Measurements from ENCODE around the gene MYOD1.
A peak's percentile ranks its signal among the peaks of the same experiment; 100 is the strongest.

MYOD1 gene

DNA sequence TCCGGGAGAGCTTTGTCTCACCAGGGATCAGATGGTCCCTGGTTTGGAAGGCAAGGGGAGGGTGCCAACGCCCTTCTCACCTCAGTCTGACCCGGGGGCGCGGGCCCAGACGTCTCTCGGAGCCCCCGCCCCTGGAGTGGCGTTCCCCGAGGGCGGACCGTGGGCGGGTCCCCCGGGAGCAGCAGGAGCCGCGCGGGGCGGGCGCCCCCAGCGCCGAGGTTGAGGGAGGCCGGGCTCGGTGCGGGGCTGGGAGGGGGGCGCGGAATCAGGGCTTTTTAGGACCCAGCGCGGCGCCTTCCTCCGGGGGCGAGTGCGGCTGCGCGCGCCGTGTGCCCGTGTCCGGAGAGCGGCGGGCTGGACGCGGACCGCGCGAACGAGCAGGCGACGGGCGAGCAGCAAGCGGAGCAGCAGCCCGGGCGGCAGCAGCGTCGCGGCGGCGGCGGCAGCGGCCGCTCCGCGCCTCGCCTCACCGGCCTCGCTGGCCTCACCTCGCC, 15.1 kb downstream of the MYOD1 start, which contains the start of gene KCNC1:
Gene KCNC1 (plus strand): TSS at position 364 of the 494 bp plus-strand sequence. CDS start 1,222 bp downstream, outside the sequence.
- Histone ChIP-seq H3K4me1 (ENCODE audit: control insufficient read depth, insufficient read depth, low read length) (peaks cover 24% of the 10 kb centered on the region), H3K4me3 (ENCODE audit: insufficient read depth, low read depth, low read length) (peak within 1 kb of the TSS; percentile 45), H3K27ac (ENCODE audit: insufficient read depth, low read depth, low read length, poor library complexity, severe bottlenecking) (no peak within 1 kb of the TSS), H3K9me3 (ENCODE audit: control insufficient read depth, low read length) (no peaks in the 10 kb centered on the region), H3K36me3 (ENCODE audit: control insufficient read depth, insufficient read depth, low read length) (no peaks in the 10 kb centered on the region), H3K27me3 (ENCODE audit: control insufficient read depth, insufficient read depth, low read length, poor library complexity, severe bottlenecking) (peaks cover 65% of the 10 kb centered on the region)
- 0% methylated on average over 66 of the region's 66 CpGs for WGBS, 2 experiments

DNA sequence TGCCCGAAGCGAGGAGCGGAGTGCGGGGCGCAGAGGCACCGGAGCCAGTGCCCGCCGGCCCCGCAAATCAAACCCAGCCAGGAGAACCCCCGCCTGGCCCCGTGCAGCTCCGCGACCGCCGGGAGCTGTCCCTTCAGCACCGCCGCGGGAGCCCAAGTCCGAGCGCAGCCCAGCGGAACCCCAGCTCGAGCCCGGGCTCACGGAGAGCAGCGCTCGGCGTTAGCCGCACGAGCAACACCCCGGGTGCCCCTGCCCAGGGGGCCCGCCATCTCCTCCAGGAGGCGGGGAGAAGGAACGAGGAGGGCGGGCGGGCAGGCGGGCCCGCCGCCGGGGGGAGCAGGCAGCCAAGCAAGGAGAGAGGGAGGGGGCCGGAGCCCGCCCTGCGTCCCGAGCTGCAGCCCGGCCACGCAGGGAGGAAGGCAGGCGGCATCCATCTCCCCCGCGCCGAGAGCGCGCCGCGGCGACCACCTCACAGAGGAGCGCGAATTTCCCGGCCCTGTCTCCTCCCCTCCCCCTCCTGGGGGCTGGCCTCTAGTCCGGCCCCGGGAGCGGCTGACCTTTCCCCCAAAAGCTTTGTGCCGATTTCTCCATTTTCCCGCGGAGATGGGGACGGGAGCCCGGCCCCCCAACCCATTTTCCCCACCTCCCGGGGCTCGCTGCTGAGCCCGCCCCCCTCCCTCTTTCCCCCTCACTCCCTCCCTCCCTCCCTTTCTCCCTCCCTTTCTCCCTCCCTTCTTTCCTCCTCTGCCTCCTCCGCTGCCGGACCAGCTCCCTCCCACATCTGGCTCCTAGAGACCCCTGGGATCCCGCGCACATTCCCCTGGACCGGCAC, 15.8 kb downstream of the MYOD1 start:
- no peaks in the 10 kb centered on the region for H3K9me3 ChIP-seq (ENCODE audit: control insufficient read depth, low read length)
- H3K4me3 ChIP-seq (ENCODE audit: insufficient read depth, low read depth, low read length), result peak overlapping the region; percentile 45
- WGBS, 2 experiments, result 0 to 1% methylated on average over 72 to 73 of the region's 73 CpGs
- H3K27ac ChIP-seq (ENCODE audit: insufficient read depth, low read depth, low read length, poor library complexity, severe bottlenecking), result no peak overlapping the region
- peaks cover 70% of the 10 kb centered on the region for H3K27me3 ChIP-seq (ENCODE audit: control insufficient read depth, insufficient read depth, low read length, poor library complexity, severe bottlenecking)
- H3K36me3 ChIP-seq (ENCODE audit: control insufficient read depth, insufficient read depth, low read length), result no peaks in the 10 kb centered on the region
- H3K4me1 ChIP-seq (ENCODE audit: control insufficient read depth, insufficient read depth, low read length), result peaks cover 29% of the 10 kb centered on the region

DNA sequence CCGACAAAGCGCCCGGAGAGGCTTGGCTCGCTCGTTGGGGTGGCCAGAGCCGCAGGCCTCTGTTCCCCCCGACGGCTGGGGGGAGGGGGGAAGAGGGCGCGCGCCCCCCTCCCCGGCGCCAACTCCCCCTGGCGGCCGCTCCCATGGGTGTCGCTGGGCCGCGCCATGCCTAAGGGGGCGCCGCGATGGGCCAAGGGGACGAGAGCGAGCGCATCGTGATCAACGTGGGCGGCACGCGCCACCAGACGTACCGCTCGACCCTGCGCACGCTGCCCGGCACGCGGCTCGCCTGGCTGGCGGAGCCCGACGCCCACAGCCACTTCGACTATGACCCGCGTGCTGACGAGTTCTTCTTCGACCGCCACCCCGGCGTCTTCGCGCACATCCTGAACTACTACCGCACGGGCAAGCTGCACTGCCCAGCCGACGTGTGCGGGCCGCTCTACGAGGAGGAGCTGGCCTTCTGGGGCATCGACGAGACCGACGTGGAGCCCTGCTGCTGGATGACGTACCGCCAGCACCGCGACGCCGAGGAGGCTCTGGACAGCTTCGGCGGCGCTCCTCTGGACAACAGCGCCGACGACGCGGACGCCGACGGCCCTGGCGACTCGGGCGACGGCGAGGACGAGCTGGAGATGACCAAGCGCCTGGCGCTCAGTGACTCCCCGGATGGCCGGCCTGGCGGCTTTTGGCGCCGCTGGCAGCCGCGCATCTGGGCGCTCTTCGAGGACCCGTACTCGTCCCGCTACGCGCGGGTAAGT, 16.6 kb downstream of the MYOD1 start:
- no peaks in the 10 kb centered on the region for H3K9me3 ChIP-seq (ENCODE audit: control insufficient read depth, low read length)
- no peak overlapping the region for H3K4me3 ChIP-seq (ENCODE audit: insufficient read depth, low read depth, low read length)
- 41 to 43% methylated on average over 102 of the region's 102 CpGs for WGBS, 2 experiments
- no peak overlapping the region for H3K27ac ChIP-seq (ENCODE audit: insufficient read depth, low read depth, low read length, poor library complexity, severe bottlenecking)
- H3K36me3 ChIP-seq (ENCODE audit: control insufficient read depth, insufficient read depth, low read length), result no peaks in the 10 kb centered on the region
- H3K4me1 ChIP-seq (ENCODE audit: control insufficient read depth, insufficient read depth, low read length), result peaks cover 26% of the 10 kb centered on the region
- H3K27me3 ChIP-seq (ENCODE audit: control insufficient read depth, insufficient read depth, low read length, poor library complexity, severe bottlenecking), result peaks cover 70% of the 10 kb centered on the region

DNA sequence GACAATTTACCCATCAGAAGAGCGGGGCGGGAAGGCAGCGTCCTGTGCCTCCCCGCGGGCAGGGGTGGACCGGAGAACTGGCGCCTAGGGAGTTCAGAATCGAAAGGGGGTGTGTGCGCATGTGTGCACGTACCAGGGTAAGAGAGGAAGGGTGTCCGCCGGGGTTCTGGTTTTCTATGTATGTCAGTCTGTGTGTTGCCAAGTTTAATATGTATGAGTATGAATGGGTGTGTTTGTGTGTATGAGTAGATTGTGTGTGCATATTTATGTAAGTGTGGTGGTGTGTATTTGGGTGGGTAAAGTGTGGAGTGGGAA, 17.2 kb downstream of the MYOD1 start:
- Histone ChIP-seq H3K4me1 (ENCODE audit: control insufficient read depth, insufficient read depth, low read length) (peaks cover 26% of the 10 kb centered on the region), H3K9me3 (ENCODE audit: control insufficient read depth, low read length) (no peaks in the 10 kb centered on the region), H3K27ac (ENCODE audit: insufficient read depth, low read depth, low read length, poor library complexity, severe bottlenecking) (no peak overlapping the region), H3K4me3 (ENCODE audit: insufficient read depth, low read depth, low read length) (no peak overlapping the region), H3K27me3 (ENCODE audit: control insufficient read depth, insufficient read depth, low read length, poor library complexity, severe bottlenecking) (peaks cover 68% of the 10 kb centered on the region), H3K36me3 (ENCODE audit: control insufficient read depth, insufficient read depth, low read length) (no peaks in the 10 kb centered on the region)
- 77 to 82% methylated on average over 12 of the region's 12 CpGs for WGBS, 2 experiments

DNA sequence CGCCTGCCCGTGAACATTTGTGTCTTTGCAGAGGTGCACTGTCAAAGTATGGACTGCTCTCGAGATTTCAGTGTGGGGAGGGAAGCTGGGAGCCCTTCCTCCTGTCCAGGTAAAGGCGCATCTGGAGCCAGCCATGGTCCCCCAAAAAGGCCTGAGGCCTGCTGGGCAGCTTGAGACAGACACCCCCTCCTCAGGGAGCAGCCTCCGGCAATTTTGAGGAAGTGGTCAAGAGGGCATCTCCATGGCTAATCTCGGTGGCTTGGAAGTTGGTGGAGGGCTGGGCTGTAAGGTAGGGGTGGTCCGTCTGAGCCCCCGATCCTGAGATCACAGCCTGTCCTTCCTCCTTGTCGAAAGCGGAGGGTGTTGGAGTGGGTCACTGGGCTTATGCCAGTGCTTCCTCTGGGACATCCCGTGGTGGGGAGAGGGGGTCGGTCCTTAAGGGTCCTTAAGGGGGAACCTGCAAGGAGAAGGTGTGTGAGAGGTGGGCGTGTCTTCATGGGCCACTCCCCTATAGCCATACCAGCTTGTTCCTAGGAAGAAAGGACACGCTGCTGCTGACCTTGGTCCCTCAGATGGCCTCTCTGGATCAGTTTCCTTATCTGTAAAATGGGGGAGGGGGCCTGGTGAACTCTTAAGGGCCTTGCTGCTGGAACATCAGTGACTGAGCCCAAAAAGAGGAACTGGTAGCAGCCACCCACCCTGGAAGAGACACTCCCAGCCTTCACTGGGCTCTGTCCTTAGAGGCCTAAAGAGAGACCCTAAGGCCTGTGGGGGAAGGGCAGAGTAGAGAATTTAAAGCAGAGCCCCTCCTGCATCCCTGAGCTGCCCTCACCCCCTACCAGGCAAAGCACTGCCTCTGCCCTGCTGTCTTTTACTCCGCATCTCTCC, 17.8 kb downstream of the MYOD1 start:
- Histone ChIP-seq H3K4me3 (ENCODE audit: insufficient read depth, low read depth, low read length) (no peak overlapping the region), H3K36me3 (ENCODE audit: control insufficient read depth, insufficient read depth, low read length) (no peaks in the 10 kb centered on the region), H3K27ac (ENCODE audit: insufficient read depth, low read depth, low read length, poor library complexity, severe bottlenecking) (no peak overlapping the region), H3K27me3 (ENCODE audit: control insufficient read depth, insufficient read depth, low read length, poor library complexity, severe bottlenecking) (peaks cover 64% of the 10 kb centered on the region), H3K9me3 (ENCODE audit: control insufficient read depth, low read length) (no peaks in the 10 kb centered on the region), H3K4me1 (ENCODE audit: control insufficient read depth, insufficient read depth, low read length) (peaks cover 26% of the 10 kb centered on the region)
- 84 to 85% methylated on average over 14 to 15 of the region's 15 CpGs for WGBS, 2 experiments

DNA sequence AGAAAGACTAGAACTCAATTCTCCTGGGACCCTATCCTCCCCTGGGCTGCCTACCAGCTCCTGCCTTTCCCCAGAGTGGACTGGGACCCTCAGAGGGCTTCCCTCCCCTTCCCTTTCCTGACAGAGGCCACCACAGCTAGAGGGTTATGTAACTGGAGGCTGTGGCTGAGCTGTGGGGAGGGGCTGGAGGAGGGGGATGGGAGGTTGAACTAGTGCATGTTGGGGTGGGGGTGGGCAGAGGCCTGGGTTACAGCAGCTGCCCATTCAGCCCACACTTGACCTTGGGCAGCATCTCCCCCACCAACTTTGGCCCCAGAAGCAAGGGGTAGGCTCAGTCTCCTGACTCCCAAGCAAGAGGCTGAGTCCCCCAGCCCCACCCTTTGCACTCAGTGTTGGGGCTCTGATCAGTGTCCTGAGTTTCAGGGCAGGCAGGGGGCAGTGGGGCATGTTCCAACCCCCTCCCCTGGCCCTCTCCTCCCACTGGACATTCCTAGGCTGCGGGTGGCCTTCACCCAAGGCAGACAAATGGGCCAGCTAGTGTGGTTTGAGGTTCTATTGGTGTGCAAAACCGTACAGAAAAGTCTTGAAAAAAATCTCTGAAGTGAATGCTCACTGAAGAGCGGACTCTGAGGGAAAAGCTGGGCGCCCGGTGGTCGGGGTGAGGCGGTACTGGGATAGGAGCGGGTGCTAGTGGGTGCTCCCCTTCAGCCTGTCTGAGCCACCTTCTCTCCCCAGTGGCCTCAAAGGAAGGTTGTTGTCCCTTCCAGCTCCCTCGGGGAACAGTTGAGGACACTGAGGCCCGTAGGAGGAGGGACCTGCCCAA, 19.0 kb downstream of the MYOD1 start:
- Histone ChIP-seq H3K27ac (ENCODE audit: insufficient read depth, low read depth, low read length, poor library complexity, severe bottlenecking) (no peak overlapping the region), H3K4me1 (ENCODE audit: control insufficient read depth, insufficient read depth, low read length) (peaks cover 26% of the 10 kb centered on the region), H3K27me3 (ENCODE audit: control insufficient read depth, insufficient read depth, low read length, poor library complexity, severe bottlenecking) (peaks cover 52% of the 10 kb centered on the region), H3K36me3 (ENCODE audit: control insufficient read depth, insufficient read depth, low read length) (no peaks in the 10 kb centered on the region), H3K9me3 (ENCODE audit: control insufficient read depth, low read length) (no peaks in the 10 kb centered on the region), H3K4me3 (ENCODE audit: insufficient read depth, low read depth, low read length) (peak overlapping the region; percentile 4)
- WGBS, 2 experiments, result 58% methylated on average over 10 of the region's 10 CpGs

DNA sequence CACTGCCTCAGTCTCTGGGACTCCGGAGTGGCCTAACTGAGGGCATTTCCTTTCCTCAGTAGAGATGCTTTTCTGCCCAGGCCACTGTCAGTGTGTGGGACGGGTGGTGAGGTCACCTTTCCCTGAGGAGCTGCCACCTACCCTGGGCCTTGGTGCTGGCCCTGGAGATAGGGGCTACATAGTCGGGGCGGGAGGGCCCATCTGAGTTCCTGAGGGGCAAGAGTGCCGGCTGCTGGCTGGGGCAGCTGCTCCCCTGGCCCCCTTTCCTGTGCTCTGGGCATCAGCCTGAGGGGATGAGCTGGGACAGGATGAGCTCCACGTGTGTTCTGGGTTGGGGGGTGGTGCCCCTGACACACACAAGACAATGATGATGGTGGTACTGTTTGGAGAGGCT, 20.6 kb downstream of the MYOD1 start:
- H3K27ac ChIP-seq (ENCODE audit: insufficient read depth, low read depth, low read length, poor library complexity, severe bottlenecking), result no peak overlapping the region
- H3K9me3 ChIP-seq (ENCODE audit: control insufficient read depth, low read length), result no peaks in the 10 kb centered on the region
- WGBS, 2 experiments, result 78 to 83% methylated on average over 6 of the region's 6 CpGs
- no peak overlapping the region for H3K4me3 ChIP-seq (ENCODE audit: insufficient read depth, low read depth, low read length)
- peaks cover 26% of the 10 kb centered on the region for H3K4me1 ChIP-seq (ENCODE audit: control insufficient read depth, insufficient read depth, low read length)
- H3K27me3 ChIP-seq (ENCODE audit: control insufficient read depth, insufficient read depth, low read length, poor library complexity, severe bottlenecking), result peaks cover 42% of the 10 kb centered on the region
- H3K36me3 ChIP-seq (ENCODE audit: control insufficient read depth, insufficient read depth, low read length), result no peaks in the 10 kb centered on the region

DNA sequence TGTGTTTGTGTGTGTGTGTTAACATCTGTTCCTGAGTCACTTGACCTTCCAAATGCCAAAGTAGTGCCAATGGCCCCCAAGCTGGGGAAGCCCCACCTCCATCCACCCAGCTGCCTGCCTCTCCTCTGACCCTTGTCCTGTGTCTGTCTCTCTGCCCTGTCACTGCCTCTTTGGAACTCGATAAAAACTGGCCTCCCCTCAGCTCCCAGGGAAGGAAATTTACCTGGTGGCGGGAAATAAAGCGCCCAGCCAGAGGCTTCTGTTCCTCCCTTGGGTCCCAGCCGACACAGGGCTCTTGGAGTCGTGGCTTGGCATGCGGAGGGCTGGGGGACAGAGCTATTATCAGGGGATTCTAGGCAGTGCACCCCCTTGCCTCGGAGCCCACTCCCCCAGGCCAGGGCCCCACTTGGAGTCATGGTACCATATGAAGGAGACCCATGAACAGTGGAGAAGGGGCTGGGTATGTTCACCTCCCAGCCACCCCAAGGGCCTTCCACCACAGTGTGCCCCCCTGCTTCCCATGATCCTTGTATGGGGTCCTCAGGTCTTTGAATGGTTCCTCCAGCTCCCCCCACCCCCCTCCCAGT, 21.4 kb downstream of the MYOD1 start:
- Histone ChIP-seq H3K36me3 (ENCODE audit: control insufficient read depth, insufficient read depth, low read length) (no peaks in the 10 kb centered on the region), H3K4me1 (ENCODE audit: control insufficient read depth, insufficient read depth, low read length) (peaks cover 26% of the 10 kb centered on the region), H3K27me3 (ENCODE audit: control insufficient read depth, insufficient read depth, low read length, poor library complexity, severe bottlenecking) (peaks cover 34% of the 10 kb centered on the region), H3K9me3 (ENCODE audit: control insufficient read depth, low read length) (no peaks in the 10 kb centered on the region), H3K4me3 (ENCODE audit: insufficient read depth, low read depth, low read length) (no peak overlapping the region), H3K27ac (ENCODE audit: insufficient read depth, low read depth, low read length, poor library complexity, severe bottlenecking) (no peak overlapping the region)
- 84 to 86% methylated on average over 7 of the region's 7 CpGs for WGBS, 2 experiments

DNA sequence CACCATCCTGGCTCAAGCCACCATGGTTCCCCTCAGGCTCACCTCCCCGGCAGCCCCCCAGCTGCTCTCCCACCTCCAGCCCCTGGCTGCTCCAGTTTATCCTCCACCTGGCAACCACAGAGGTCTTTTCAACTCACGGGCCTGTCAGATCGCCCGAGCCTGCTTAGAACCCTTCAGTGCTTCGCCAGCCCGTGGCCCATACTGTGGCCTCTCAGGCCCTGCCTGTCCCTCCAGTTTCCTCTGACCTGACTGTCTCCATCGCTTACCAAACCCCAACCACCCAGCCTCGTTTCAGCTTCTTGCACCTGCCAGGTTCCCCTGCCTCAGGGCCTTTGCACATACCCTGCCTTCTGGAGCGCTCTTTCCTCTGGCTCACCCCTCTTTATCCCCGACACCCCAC, 22.1 kb downstream of the MYOD1 start:
- Histone ChIP-seq H3K9me3 (ENCODE audit: control insufficient read depth, low read length) (no peaks in the 10 kb centered on the region), H3K27me3 (ENCODE audit: control insufficient read depth, insufficient read depth, low read length, poor library complexity, severe bottlenecking) (peaks cover 26% of the 10 kb centered on the region), H3K36me3 (ENCODE audit: control insufficient read depth, insufficient read depth, low read length) (no peaks in the 10 kb centered on the region), H3K27ac (ENCODE audit: insufficient read depth, low read depth, low read length, poor library complexity, severe bottlenecking) (no peak overlapping the region), H3K4me3 (ENCODE audit: insufficient read depth, low read depth, low read length) (no peak overlapping the region), H3K4me1 (ENCODE audit: control insufficient read depth, insufficient read depth, low read length) (peaks cover 26% of the 10 kb centered on the region)
- 92 to 95% methylated on average over 10 of the region's 10 CpGs for WGBS, 2 experiments

Data from ectodermal cell (in vitro differentiated cells).